HG03342 (cell line): ENCODE measurements around the gene PSG6.
"Not testable (repeated sequence)": the region's sequence is repeated elsewhere in the genome, so short reads cannot be mapped to it uniquely, and the experiment has no call there.

Experiments used
- ATAC-seq: cut with Tn5 transposase; IDR thresholded peaks from one replicate; pipeline ENCODE4 v1.9.1; 2021; ENCODE audit warnings: mild to moderate bottlenecking, moderate library complexity; ENCODE audit not compliant: unreplicated experiment

Gene PSG6

GRCh38 chr19:42917634-42918033 is at the start of gene PSG6:
Gene PSG6 (minus strand): TSS chr19:42917894. CDS start chr19:42917792, 102 bp downstream.
- not testable (repeated sequence) for ATAC-seq

GRCh38 chr19:42965176-42965575 is 47.5 kb upstream of the PSG6 start:
- no peak for ATAC-seq

GRCh38 chr19:42961119-42961518 is 43.4 kb upstream of the PSG6 start:
- no peak for ATAC-seq

- not testable (repeated sequence) for ATAC-seq
These were observed 34.4 kb upstream of the PSG6 start for GRCh38 chr19:42952126-42952525.

GRCh38 chr19:42951476-42951875 is 33.8 kb upstream of the PSG6 start:
- ATAC-seq: not testable (repeated sequence)

GRCh38 chr19:42942187-42942789 is 24.6 kb upstream of the PSG6 start:
- no peak for ATAC-seq

GRCh38 chr19:42937107-42937506 is 19.4 kb upstream of the PSG6 start, which contains the start of gene PSG7:
Gene PSG7 (minus strand): TSS chr19:42937207. CDS start chr19:42937076, 131 bp downstream.
- ATAC-seq: not testable (repeated sequence)

GRCh38 chr19:42934726-42935125 is 17.0 kb upstream of the PSG6 start:
- not testable (repeated sequence) for ATAC-seq

- not testable (repeated sequence) for ATAC-seq
These were observed 16.5 kb upstream of the PSG6 start for GRCh38 chr19:42934183-42934582.

- not testable (repeated sequence) for ATAC-seq
These were observed 15.7 kb upstream of the PSG6 start for GRCh38 chr19:42933412-42933811.

- not testable (repeated sequence) for ATAC-seq
These were observed 14.9 kb upstream of the PSG6 start for GRCh38 chr19:42932485-42933101.

- not testable (repeated sequence) for ATAC-seq
These were observed 12.5 kb upstream of the PSG6 start for GRCh38 chr19:42930214-42930613.

- ATAC-seq: no peak
These were observed 11.2 kb upstream of the PSG6 start for GRCh38 chr19:42928896-42929295.

- ATAC-seq: no peak
These were observed 9.1 kb upstream of the PSG6 start for GRCh38 chr19:42926781-42927180.

- not testable (repeated sequence) for ATAC-seq
These were observed 5.4 kb upstream of the PSG6 start for GRCh38 chr19:42923106-42923505.

- not testable (repeated sequence) for ATAC-seq
These were observed 3.3 kb upstream of the PSG6 start for GRCh38 chr19:42920971-42921370.

- no peak for ATAC-seq
These were observed 2.0 kb upstream of the PSG6 start for GRCh38 chr19:42919757-42920079.

GRCh38 chr19:42919070-42919756 is 1.5 kb upstream of the PSG6 start:
- not testable (repeated sequence) for ATAC-seq

- ATAC-seq: not testable (repeated sequence)
These were observed 829 bp upstream of the PSG6 start for GRCh38 chr19:42918377-42919069.

GRCh38 chr19:42916931-42917330 is 763 bp downstream of the PSG6 start:
- not testable (repeated sequence) for ATAC-seq

- not testable (repeated sequence) for ATAC-seq
These were observed 4.2 kb downstream of the PSG6 start for GRCh38 chr19:42913516-42913915.
